Measurements from ENCODE around the gene CARMIL1. TPM values are rescaled to one million over a fixed set of nuclear protein-coding genes. Genes with fewer than 3 reads are reported as not detected.

CARMIL1 gene
- total RNA-seq, 2 donors from 2014 or later: 3.5 to 4.8 TPM

GRCh38 chr6:25404693-25405169 lies 125.6 kb downstream of the CARMIL1 start:
- DNase-seq: no peak
- peak; percentile 85 for ATAC-seq
- Mint-ChIP-seq H3K27ac (no peak overlapping the region), H3K27me3 (no peaks in the 10 kb centered on the region), H3K4me1 (peaks cover 5% of the 10 kb centered on the region), H3K36me3 (ENCODE audit: low read depth) (peaks cover 2% of the 10 kb centered on the region), H3K4me3 (no peak overlapping the region)
- no peaks in the 10 kb centered on the region for H3K9me3 ChIP-seq (ENCODE audit: control insufficient read depth, low read length, poor library complexity, severe bottlenecking)

GRCh38 chr6:25405442-25405841 lies 126.3 kb downstream of the CARMIL1 start:
- Mint-ChIP-seq H3K4me1 (peaks cover 10% of the 10 kb centered on the region), H3K4me3 (no peak overlapping the region), H3K27ac (no peak overlapping the region), H3K36me3 (ENCODE audit: low read depth) (peaks cover 2% of the 10 kb centered on the region), H3K27me3 (no peaks in the 10 kb centered on the region)
- no peak for DNase-seq
- no peaks in the 10 kb centered on the region for H3K9me3 ChIP-seq (ENCODE audit: control insufficient read depth, low read length, poor library complexity, severe bottlenecking)
- peak; percentile 40 for ATAC-seq

- Mint-ChIP-seq H3K4me3 (no peak overlapping the region), H3K36me3 (ENCODE audit: low read depth) (no peaks in the 10 kb centered on the region), H3K27ac (no peak overlapping the region), H3K27me3 (no peaks in the 10 kb centered on the region), H3K4me1 (peaks cover 10% of the 10 kb centered on the region)
- DNase-seq (no peak), ATAC-seq (no peak)
- H3K9me3 ChIP-seq (ENCODE audit: control insufficient read depth, low read length, poor library complexity, severe bottlenecking): no peaks in the 10 kb centered on the region
Measured at GRCh38 chr6:25407431-25407830, 128.3 kb downstream of the CARMIL1 start.

- Mint-ChIP-seq H3K4me3 (peak overlapping the region; percentile 64), H3K27me3 (no peaks in the 10 kb centered on the region), H3K4me1 (peaks cover 5% of the 10 kb centered on the region), H3K36me3 (ENCODE audit: low read depth) (no peaks in the 10 kb centered on the region), H3K27ac (peak overlapping the region; percentile 19)
- DNase-seq: no peak
- no peaks in the 10 kb centered on the region for H3K9me3 ChIP-seq (ENCODE audit: control insufficient read depth, low read length, poor library complexity, severe bottlenecking)
- ATAC-seq: no peak
Measured at GRCh38 chr6:25410102-25410501, 130.9 kb downstream of the CARMIL1 start.

- ATAC-seq (no peak), DNase-seq (no peak)
- H3K27me3 Mint-ChIP-seq: no peaks in the 10 kb centered on the region
- H3K4me3 Mint-ChIP-seq: no peak overlapping the region
- peaks cover 5% of the 10 kb centered on the region for H3K4me1 Mint-ChIP-seq
- no peak overlapping the region for H3K27ac Mint-ChIP-seq
- no peaks in the 10 kb centered on the region for H3K9me3 ChIP-seq (ENCODE audit: control insufficient read depth, low read length, poor library complexity, severe bottlenecking)
- no peaks in the 10 kb centered on the region for H3K36me3 Mint-ChIP-seq (ENCODE audit: low read depth)
Measured at GRCh38 chr6:25411316-25411950, 132.3 kb downstream of the CARMIL1 start.

GRCh38 chr6:25413207-25413905 lies 134.2 kb downstream of the CARMIL1 start:
- DNase-seq (no peak), ATAC-seq (no peak)
- Mint-ChIP-seq H3K27ac (no peak overlapping the region), H3K27me3 (no peaks in the 10 kb centered on the region), H3K4me1 (peaks cover 5% of the 10 kb centered on the region), H3K36me3 (ENCODE audit: low read depth) (no peaks in the 10 kb centered on the region), H3K4me3 (no peak overlapping the region)
- no peaks in the 10 kb centered on the region for H3K9me3 ChIP-seq (ENCODE audit: control insufficient read depth, low read length, poor library complexity, severe bottlenecking)

- Mint-ChIP-seq H3K4me1 (peaks cover 5% of the 10 kb centered on the region), H3K27ac (no peak overlapping the region), H3K36me3 (ENCODE audit: low read depth) (no peaks in the 10 kb centered on the region), H3K27me3 (no peaks in the 10 kb centered on the region), H3K4me3 (no peak overlapping the region)
- no peak for DNase-seq
- H3K9me3 ChIP-seq (ENCODE audit: control insufficient read depth, low read length, poor library complexity, severe bottlenecking): no peaks in the 10 kb centered on the region
- no peak for ATAC-seq
Measured at GRCh38 chr6:25414168-25414567, 135.0 kb downstream of the CARMIL1 start.

- H3K4me1 Mint-ChIP-seq: peaks cover 5% of the 10 kb centered on the region
- no peak overlapping the region for H3K27ac Mint-ChIP-seq
- H3K4me3 Mint-ChIP-seq: no peak overlapping the region
- DNase-seq: no peak
- ATAC-seq: no peak
- H3K36me3 Mint-ChIP-seq (ENCODE audit: low read depth): no peaks in the 10 kb centered on the region
- H3K27me3 Mint-ChIP-seq: no peaks in the 10 kb centered on the region
- H3K9me3 ChIP-seq (ENCODE audit: control insufficient read depth, low read length, poor library complexity, severe bottlenecking): no peaks in the 10 kb centered on the region
Measured at GRCh38 chr6:25414755-25415154, 135.6 kb downstream of the CARMIL1 start.

GRCh38 chr6:25415274-25415673 lies 136.1 kb downstream of the CARMIL1 start:
- ATAC-seq (no peak), DNase-seq (no peak)
- Mint-ChIP-seq H3K36me3 (ENCODE audit: low read depth) (no peaks in the 10 kb centered on the region), H3K27ac (no peak overlapping the region), H3K27me3 (no peaks in the 10 kb centered on the region), H3K4me1 (peaks cover 2% of the 10 kb centered on the region), H3K4me3 (no peak overlapping the region)
- no peaks in the 10 kb centered on the region for H3K9me3 ChIP-seq (ENCODE audit: control insufficient read depth, low read length, poor library complexity, severe bottlenecking)

GRCh38 chr6:25415701-25416100 lies 136.5 kb downstream of the CARMIL1 start:
- Mint-ChIP-seq H3K27ac (no peak overlapping the region), H3K4me1 (no peaks in the 10 kb centered on the region), H3K36me3 (ENCODE audit: low read depth) (no peaks in the 10 kb centered on the region), H3K27me3 (no peaks in the 10 kb centered on the region), H3K4me3 (no peak overlapping the region)
- DNase-seq (no peak), ATAC-seq (no peak)
- H3K9me3 ChIP-seq (ENCODE audit: control insufficient read depth, low read length, poor library complexity, severe bottlenecking): no peaks in the 10 kb centered on the region

GRCh38 chr6:25417046-25417605 lies 138.0 kb downstream of the CARMIL1 start:
- no peaks in the 10 kb centered on the region for H3K36me3 Mint-ChIP-seq (ENCODE audit: low read depth)
- no peak for DNase-seq
- no peaks in the 10 kb centered on the region for H3K27me3 Mint-ChIP-seq
- H3K27ac Mint-ChIP-seq: peak overlapping the region; percentile 8
- no peaks in the 10 kb centered on the region for H3K4me1 Mint-ChIP-seq
- no peaks in the 10 kb centered on the region for H3K9me3 ChIP-seq (ENCODE audit: control insufficient read depth, low read length, poor library complexity, severe bottlenecking)
- no peak for ATAC-seq
- no peak overlapping the region for H3K4me3 Mint-ChIP-seq

GRCh38 chr6:25418454-25419052 lies 139.4 kb downstream of the CARMIL1 start:
- Mint-ChIP-seq H3K4me1 (no peaks in the 10 kb centered on the region), H3K27me3 (no peaks in the 10 kb centered on the region), H3K4me3 (no peak overlapping the region), H3K36me3 (ENCODE audit: low read depth) (no peaks in the 10 kb centered on the region), H3K27ac (no peak overlapping the region)
- no peaks in the 10 kb centered on the region for H3K9me3 ChIP-seq (ENCODE audit: control insufficient read depth, low read length, poor library complexity, severe bottlenecking)
- ATAC-seq: no peak
- DNase-seq: no peak

GRCh38 chr6:25419879-25420278 lies 140.7 kb downstream of the CARMIL1 start:
- no peak overlapping the region for H3K4me3 Mint-ChIP-seq
- no peak overlapping the region for H3K27ac Mint-ChIP-seq
- no peak for ATAC-seq
- no peaks in the 10 kb centered on the region for H3K36me3 Mint-ChIP-seq (ENCODE audit: low read depth)
- H3K4me1 Mint-ChIP-seq: no peaks in the 10 kb centered on the region
- no peaks in the 10 kb centered on the region for H3K9me3 ChIP-seq (ENCODE audit: control insufficient read depth, low read length, poor library complexity, severe bottlenecking)
- no peaks in the 10 kb centered on the region for H3K27me3 Mint-ChIP-seq
- DNase-seq: no peak
